ENCODE results near the gene ARHGAP12. TPM values are rescaled to one million over a fixed set of nuclear protein-coding genes. Genes with fewer than 3 reads are reported as not detected.

The ARHGAP12 gene
- polyA plus RNA-seq, 1 of the 3 experiments (the other 2 are of a cell fraction): 8.6 TPM

- DNase-seq: no peak
- POLR2A ChIA-PET: no interaction called here
- TF ChIP-seq MAX (IDR thresholded peaks at IDR 0.05; ENCODE audit: low read depth): no peak
Observed at GRCh38 chr10:31782701-31783100, 145.9 kb downstream of the ARHGAP12 start.

GRCh38 chr10:31780717-31781116, 147.9 kb downstream of the ARHGAP12 start:
- Histone ChIP-seq H3K27me3 (ENCODE audit: insufficient read depth) (no peaks in the 10 kb centered on the region), H3K36me3 (replicated peaks in 1 of 2; ENCODE audit: control insufficient read depth in 1 of 2, insufficient read depth in 2 of 2, low read length in 1 of 2) (no peaks in the 10 kb centered on the region), H3K9me2 (no peaks in the 10 kb centered on the region), H4K20me1 (ENCODE audit: insufficient read depth) (no peaks in the 10 kb centered on the region), H3K4me2 (no peak overlapping the region), H3K79me2 (ENCODE audit: insufficient read depth) (no peaks in the 10 kb centered on the region), H3F3A (replicated peaks; ENCODE audit: insufficient read depth) (peaks cover 3% of the 10 kb centered on the region), H3K27ac (ENCODE audit: low read depth in 2 of 2, low read length in 1 of 2) (no peak overlapping the region), H3K4me1 (ENCODE audit: control insufficient read depth in 1 of 2, insufficient read depth in 2 of 2, low read depth in 1 of 2, low read length in 1 of 2) (peaks cover 0 to 10% of the 10 kb centered on the region in 2 experiments; a peak in 2 of 4 replicates), H3K4me3 (ENCODE audit: low read depth in 2 of 2, low read length in 1 of 2) (no peak overlapping the region), H2AFZ (ENCODE audit: low read depth) (no peak overlapping the region; the same call in 1 of the 2 replicates), H3K9me3 (no peaks in the 10 kb centered on the region), H3K9ac (no peak overlapping the region)
- no peak for DNase-seq
- ChIA-PET CTCF (interaction anchor here (1.0 to 2.6 kb wide), 3 partner anchors 11 to 167 kb away, joined by 3 to 13 read pairs (median 8); no protein-coding TSS in a partner anchor), POLR2A (no interaction called here)
- TF ChIP-seq MAX (IDR thresholded peaks at IDR 0.05; ENCODE audit: low read depth): no peak
- TF ChIP-seq CHD2 (IDR thresholded peaks at IDR 0.05; ENCODE audit: low read length, partially characterized antibody): no peak
- peak; percentile 46 for TF ChIP-seq PBX3 (IDR thresholded peaks at IDR 0.05)
- TF ChIP-seq POLR2AphosphoS5 (IDR thresholded peaks at IDR 0.05; ENCODE audit: low read depth, low read length): no peak
- WGBS (ENCODE audit: low lambda C conversion rate): 37% methylated on average over 2 of the region's 2 CpGs

More at GRCh38 chr10:31782701-31783100, 145.9 kb downstream of the ARHGAP12 start:
- Histone ChIP-seq H3K9me3 (no peaks in the 10 kb centered on the region), H3K27ac (ENCODE audit: low read depth in 2 of 2, low read length in 1 of 2) (no peak overlapping the region), H3K4me3 (ENCODE audit: low read depth in 2 of 2, low read length in 1 of 2) (no peak overlapping the region), H3K9me2 (no peaks in the 10 kb centered on the region), H3K79me2 (ENCODE audit: insufficient read depth) (no peaks in the 10 kb centered on the region), H3K27me3 (ENCODE audit: insufficient read depth) (no peaks in the 10 kb centered on the region), H3K4me2 (no peak overlapping the region), H3K36me3 (replicated peaks in 1 of 2; ENCODE audit: control insufficient read depth in 1 of 2, insufficient read depth in 2 of 2, low read length in 1 of 2) (no peaks in the 10 kb centered on the region), H2AFZ (ENCODE audit: low read depth) (no peak overlapping the region), H3K9ac (no peak overlapping the region), H4K20me1 (ENCODE audit: insufficient read depth) (no peaks in the 10 kb centered on the region), H3K4me1 (ENCODE audit: control insufficient read depth in 1 of 2, insufficient read depth in 2 of 2, low read depth in 1 of 2, low read length in 1 of 2) (peaks cover 0 to 10% of the 10 kb centered on the region in 2 experiments; a peak in 2 of 4 replicates), H3F3A (replicated peaks; ENCODE audit: insufficient read depth) (peaks cover 3% of the 10 kb centered on the region)
- WGBS (ENCODE audit: low lambda C conversion rate): 23% methylated on average over 2 of the region's 2 CpGs
- CTCF ChIA-PET: interaction anchor here (1.1 to 2.9 kb wide), 2 partner anchors 13 to 999 kb away, joined by 5 to 16 read pairs; no protein-coding TSS in a partner anchor

GRCh38 chr10:31778627-31779026, 150.0 kb downstream of the ARHGAP12 start:
- Histone ChIP-seq H2AFZ (ENCODE audit: low read depth) (peak overlapping the region; percentile 12; the same call in 1 of the 2 replicates), H3F3A (replicated peaks; ENCODE audit: insufficient read depth) (no peaks in the 10 kb centered on the region), H3K27ac (ENCODE audit: low read depth in 2 of 2, low read length in 1 of 2) (peak overlapping the region in 1 of 2 experiments; percentile 34; a peak in 2 of 4 replicates), H4K20me1 (ENCODE audit: insufficient read depth) (no peaks in the 10 kb centered on the region), H3K79me2 (ENCODE audit: insufficient read depth) (no peaks in the 10 kb centered on the region), H3K4me2 (no peak overlapping the region), H3K4me3 (ENCODE audit: low read depth in 2 of 2, low read length in 1 of 2) (no peak overlapping the region), H3K36me3 (replicated peaks in 1 of 2; ENCODE audit: control insufficient read depth in 1 of 2, insufficient read depth in 2 of 2, low read length in 1 of 2) (no peaks in the 10 kb centered on the region), H3K9ac (peak overlapping the region; percentile 25; the same call in 1 of the 2 replicates), H3K4me1 (ENCODE audit: control insufficient read depth in 1 of 2, insufficient read depth in 2 of 2, low read depth in 1 of 2, low read length in 1 of 2) (peaks cover 10 to 13% of the 10 kb centered on the region in 2 experiments; a peak in 3 of 4 replicates), H3K9me2 (no peaks in the 10 kb centered on the region), H3K27me3 (ENCODE audit: insufficient read depth) (no peaks in the 10 kb centered on the region), H3K9me3 (no peaks in the 10 kb centered on the region)
- no peak for DNase-seq
- ChIA-PET CTCF (interaction anchor here (2.3 to 2.6 kb wide), 2 partner anchors 9 to 30 kb away, joined by 8 to 13 read pairs; no protein-coding TSS in a partner anchor), POLR2A (no interaction called here)
- no peak for TF ChIP-seq YY1 (IDR thresholded peaks at IDR 0.05; ENCODE audit: low read depth)
- TF ChIP-seq TAF1 (IDR thresholded peaks at IDR 0.05; ENCODE audit: borderline replicate concordance, low read depth, low read length): no peak
- no peak for TF ChIP-seq PBX3 (IDR thresholded peaks at IDR 0.05)
- TF ChIP-seq NRF1 (IDR thresholded peaks at IDR 0.05; ENCODE audit: low read depth, low read length): no peak
- no peak for TF ChIP-seq TEAD4 (IDR thresholded peaks at IDR 0.05; ENCODE audit: borderline replicate concordance, insufficient read depth)
- no peak for TF ChIP-seq TCF12 (IDR thresholded peaks at IDR 0.05)
- TF ChIP-seq RFX5 (IDR thresholded peaks at IDR 0.05; ENCODE audit: low read length): no peak
- no peak for TF ChIP-seq MEF2A (IDR thresholded peaks at IDR 0.05; ENCODE audit: borderline replicate concordance, low read depth)
- TF ChIP-seq JUND (IDR thresholded peaks at IDR 0.05): no peak
- no peak for TF ChIP-seq MAX (IDR thresholded peaks at IDR 0.05; ENCODE audit: low read depth)
- no peak for TF ChIP-seq EZH2phosphoT487 (IDR thresholded peaks at IDR 0.05; ENCODE audit: borderline replicate concordance, low read depth)
- TF ChIP-seq USF1 (IDR thresholded peaks at IDR 0.05; ENCODE audit: borderline replicate concordance, low read depth): no peak
- 97% methylated on average over 3 of the region's 3 CpGs for WGBS (ENCODE audit: low lambda C conversion rate)
